Camera-type eye (tissue), 1 donor: ENCODE results near the gene SEPHS2. TPM values are rescaled to one million over a fixed set of nuclear protein-coding genes. Genes with fewer than 3 reads are reported as not detected.

Source experiments
- total RNA-seq: library from RNA; depleted of rRNA; stranded (reverse); fragments of >200 nt; gene quantifications from one replicate; pipeline ENCODE4 v1.2.3, GENCODE V29; 2014

The SEPHS2 gene
- total RNA-seq, result 17.2 TPM

GRCh38 chr16:30445408-30446202, at the start of gene SEPHS2:
Gene SEPHS2 (minus strand): TSS chr16:30445874. CDS start chr16:30445727, 147 bp downstream.

GRCh38 chr16:30472328-30472942, 26.8 kb upstream of the SEPHS2 start, which contains the start of gene ITGAL:
Gene ITGAL (plus strand): TSS chr16:30472742. CDS start chr16:30472838, 96 bp downstream.

GRCh38 chr16:30429678-30430427, 15.8 kb downstream of the SEPHS2 start, which contains the start of gene DCTPP1:
Gene DCTPP1 (minus strand): TSS chr16:30430030. CDS start chr16:30429980, 50 bp downstream.

GRCh38 chr16:30407102-30407803, 38.4 kb downstream of the SEPHS2 start, which contains the start of gene ZNF771:
Gene ZNF771 (plus strand): TSS chr16:30407606. CDS start chr16:30408054, 448 bp downstream.

GRCh38 chr16:30395155-30395991, 50.3 kb downstream of the SEPHS2 start, which contains the start of gene ZNF48:
Gene ZNF48 (plus strand): TSS chr16:30395420. CDS start chr16:30395795, 375 bp downstream.

Other genes starting within 250 kb of the SEPHS2 start
- gene SULT1A3, start 246.6 kb downstream of the SEPHS2 start, total RNA-seq, result 10.4 TPM
- not detected for gene NPIPB13, start 197.4 kb downstream of the SEPHS2 start, total RNA-seq
- 38.5 TPM for gene CD2BP2, start 90.6 kb downstream of the SEPHS2 start, total RNA-seq
- gene TBC1D10B, start 75.4 kb downstream of the SEPHS2 start, total RNA-seq, result 38.1 TPM
- 194 TPM for gene MYL11, start 71.1 kb downstream of the SEPHS2 start, total RNA-seq
- gene SEPTIN1, start 63.3 kb downstream of the SEPHS2 start, total RNA-seq, result 0.44 TPM
- gene ZNF48, start 50.5 kb downstream of the SEPHS2 start, total RNA-seq, result 18.3 TPM
- 8.4 TPM for gene ZNF771, start 38.3 kb downstream of the SEPHS2 start, total RNA-seq
- gene DCTPP1, start 15.8 kb downstream of the SEPHS2 start, total RNA-seq, result 20.0 TPM
- 3.8 TPM for gene ITGAL, start 26.9 kb upstream of the SEPHS2 start, total RNA-seq
- gene ZNF768, start 80.7 kb upstream of the SEPHS2 start, total RNA-seq, result 26.4 TPM
- gene ZNF747, start 89.0 kb upstream of the SEPHS2 start, total RNA-seq, result 18.6 TPM
- 17.8 TPM for gene ZNF764, start 112.5 kb upstream of the SEPHS2 start, total RNA-seq
- 9.2 TPM for gene ZNF688, start 125.8 kb upstream of the SEPHS2 start, total RNA-seq
- gene ZNF785, start 139.8 kb upstream of the SEPHS2 start, total RNA-seq, result 30.5 TPM
- gene ZNF689, start 164.5 kb upstream of the SEPHS2 start, total RNA-seq, result 8.2 TPM
- gene PRR14, start 205.1 kb upstream of the SEPHS2 start, total RNA-seq, result 26.1 TPM
- gene FBRS, start 212.6 kb upstream of the SEPHS2 start, total RNA-seq, result 30.7 TPM